Neural cell (in vitro differentiated cells): ENCODE results near the gene ADSS1. TPM values are rescaled to one million over a fixed set of nuclear protein-coding genes. Genes with fewer than 3 reads are reported as not detected.

Experiments used
- H2AFZ ChIP-seq: fragments of 200-600, 300-800 bp; sonication (generic), shearing (Covaris generic); 2 replicates; pipeline ENCODE4 v1.6.0; 2014; ENCODE audit warnings: low read depth, mild to moderate bottlenecking, antibody characterized with exemption, low read length, moderate library complexity
- H3F3A ChIP-seq: fragments of 200-600 bp; shearing (Covaris generic); 2 replicates; pipeline ENCODE4 v1.6.1; 2016; ENCODE audit warnings: mild to moderate bottlenecking, moderate library complexity, mixed read lengths, antibody characterized with exemption, low read length; ENCODE audit not compliant: insufficient read depth, poor library complexity, severe bottlenecking
- H3K27ac ChIP-seq: fragments of 200-600, 300-800 bp; sonication (generic), shearing (Covaris generic); 2 replicates; pipeline ENCODE4 v1.5.1; 2014; ENCODE audit warnings: mild to moderate bottlenecking, low read length, moderate library complexity
- H3K27me3 ChIP-seq: fragments of 300-800, 200-600 bp; sonication (generic), shearing (Covaris generic); 2 replicates; pipeline ENCODE4 v1.6.0; 2014; ENCODE audit warnings: mild to moderate bottlenecking, low read depth, low read length, moderate library complexity; ENCODE audit not compliant: insufficient read depth
- H3K36me3 ChIP-seq: fragments of 300-800, 200-600 bp; sonication (generic), shearing (Covaris generic); 2 replicates; pipeline ENCODE4 v1.5.1; 2014; ENCODE audit warnings: mild to moderate bottlenecking, antibody characterized with exemption, low read length, moderate library complexity; ENCODE audit not compliant: insufficient read depth
- H3K4me2 ChIP-seq: fragments of 300-800, 200-600 bp; sonication (generic), shearing (Covaris generic); 2 replicates; pipeline ENCODE4 v1.6.0; 2014; ENCODE audit warnings: mild to moderate bottlenecking, low read length
- H3K4me3 ChIP-seq: fragments of 300-800, 200-600 bp; sonication (generic), shearing (Covaris generic); 2 replicates; pipeline ENCODE4 v1.5.1; 2014; ENCODE audit warnings: mild to moderate bottlenecking, low read length, moderate library complexity
- H3K79me2 ChIP-seq: fragments of 200-600 bp; shearing (Covaris generic); replicated peaks from 2 replicates; pipeline ENCODE4 v1.6.0; 2014; ENCODE audit warnings: mild to moderate bottlenecking, low read length, moderate library complexity; ENCODE audit not compliant: insufficient read depth
- H3K9ac ChIP-seq: fragments of 300-800, 200-600 bp; sonication (generic), shearing (Covaris generic); 2 replicates; pipeline ENCODE4 v1.6.1; 2016; ENCODE audit warnings: mild to moderate bottlenecking, low read length, mixed read lengths
- H3K9me2 ChIP-seq: fragments of 200-600 bp; shearing (Covaris generic); 2 replicates; pipeline ENCODE4 v1.6.1; 2016; ENCODE audit warnings: mild to moderate bottlenecking, low read length, mixed read lengths; ENCODE audit not compliant: insufficient read depth
- H3K9me3 ChIP-seq: fragments of 200-600, 300-800 bp; sonication (generic), shearing (Covaris generic); 2 replicates; pipeline ENCODE4 v1.6.1; 2016; ENCODE audit warnings: mild to moderate bottlenecking, mixed run types, low read length, moderate library complexity, mixed read lengths
- H4K20me1 ChIP-seq: fragments of 200-600 bp; shearing (Covaris generic); 2 replicates; pipeline ENCODE4 v1.6.1; 2016; ENCODE audit warnings: mild to moderate bottlenecking, mixed run types; ENCODE audit not compliant: insufficient read depth
- EP300 ChIP-seq: fragments of 450-650 bp; conservative IDR thresholded peaks from 2 replicates; pipeline ENCODE4 v1.6.1; 2014; ENCODE audit warnings: antibody characterized with exemption, mild to moderate bottlenecking, moderate library complexity; ENCODE audit not compliant: poor library complexity, severe bottlenecking
- EZH2 ChIP-seq: fragments of 200-600, 300-800 bp; shearing (Covaris generic), sonication (generic); IDR thresholded peaks from 2 replicates; pipeline ENCODE4 v1.6.1; 2014; ENCODE audit warnings: antibody characterized with exemption, low read length, borderline replicate concordance, mild to moderate bottlenecking; ENCODE audit not compliant: insufficient read depth, poor library complexity, severe bottlenecking
- MXI1 ChIP-seq: fragments of 450-650 bp; conservative IDR thresholded peaks from 2 replicates; pipeline ENCODE4 v1.6.1; 2014; ENCODE audit warnings: antibody characterized with exemption, mild to moderate bottlenecking; ENCODE audit not compliant: poor library complexity, severe bottlenecking
- POLR2AphosphoS5 ChIP-seq: IDR thresholded peaks from 2 replicates; pipeline ENCODE4 v1.6.1; 2012
- RAD21 ChIP-seq: fragments of 450-650 bp; conservative IDR thresholded peaks from 2 replicates; pipeline ENCODE4 v1.6.1; 2014; ENCODE audit warnings: antibody characterized with exemption, mild to moderate bottlenecking, moderate library complexity
- REST ChIP-seq: IDR thresholded peaks from 2 replicates; pipeline ENCODE4 v1.6.1; 2012; ENCODE audit warnings: borderline replicate concordance
- SMC3 ChIP-seq: fragments of 450-650 bp; conservative IDR thresholded peaks from 2 replicates; pipeline ENCODE4 v1.6.1; 2014; ENCODE audit warnings: antibody characterized with exemption, mild to moderate bottlenecking, moderate library complexity; ENCODE audit not compliant: poor library complexity
- TAF1 ChIP-seq: IDR thresholded peaks from 2 replicates; pipeline ENCODE4 v1.6.1; 2012; ENCODE audit warnings: low read depth
- polyA plus RNA-seq: library from polyadenylated mRNA; depleted of rRNA; stranded (reverse); fragments of >200 nt; gene quantifications from 2 replicates; pipeline ENCODE4 v1.2.3, GENCODE V29; 2014
- TF ChIP-seq, protein P1 (sequence below): fragments of 450-650 bp; IDR thresholded peaks from 2 replicates; pipeline ENCODE4 v1.5.1; 2014; ENCODE audit warnings: antibody characterized with exemption, mild to moderate bottlenecking, moderate library complexity; ENCODE audit not compliant: poor library complexity, severe bottlenecking

The ADSS1 gene
- polyA plus RNA-seq, 1 donor from 2014 or later = 4.3 TPM

GRCh38 chr14:104697317-104697703 is 26.7 kb upstream of the ADSS1 start:
- TF ChIP-seq EZH2 = no peak
- no peak for TF ChIP-seq MXI1
- TF ChIP-seq RAD21 = no peak
- no peak for TF ChIP-seq EP300
- TF ChIP-seq POLR2AphosphoS5 = no peak
- TF ChIP-seq, protein P1, sequence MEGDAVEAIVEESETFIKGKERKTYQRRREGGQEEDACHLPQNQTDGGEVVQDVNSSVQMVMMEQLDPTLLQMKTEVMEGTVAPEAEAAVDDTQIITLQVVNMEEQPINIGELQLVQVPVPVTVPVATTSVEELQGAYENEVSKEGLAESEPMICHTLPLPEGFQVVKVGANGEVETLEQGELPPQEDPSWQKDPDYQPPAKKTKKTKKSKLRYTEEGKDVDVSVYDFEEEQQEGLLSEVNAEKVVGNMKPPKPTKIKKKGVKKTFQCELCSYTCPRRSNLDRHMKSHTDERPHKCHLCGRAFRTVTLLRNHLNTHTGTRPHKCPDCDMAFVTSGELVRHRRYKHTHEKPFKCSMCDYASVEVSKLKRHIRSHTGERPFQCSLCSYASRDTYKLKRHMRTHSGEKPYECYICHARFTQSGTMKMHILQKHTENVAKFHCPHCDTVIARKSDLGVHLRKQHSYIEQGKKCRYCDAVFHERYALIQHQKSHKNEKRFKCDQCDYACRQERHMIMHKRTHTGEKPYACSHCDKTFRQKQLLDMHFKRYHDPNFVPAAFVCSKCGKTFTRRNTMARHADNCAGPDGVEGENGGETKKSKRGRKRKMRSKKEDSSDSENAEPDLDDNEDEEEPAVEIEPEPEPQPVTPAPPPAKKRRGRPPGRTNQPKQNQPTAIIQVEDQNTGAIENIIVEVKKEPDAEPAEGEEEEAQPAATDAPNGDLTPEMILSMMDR = no peak
- TF ChIP-seq REST = no peak
- no peak for TF ChIP-seq TAF1
- no peak for TF ChIP-seq SMC3
- H3K79me2 ChIP-seq = no peaks in the 10 kb centered on the region
- H3K4me2 ChIP-seq = no peak overlapping the region
- H3F3A ChIP-seq = no peaks in the 10 kb centered on the region
- no peaks in the 10 kb centered on the region for H3K27me3 ChIP-seq
- H3K9me3 ChIP-seq = no peaks in the 10 kb centered on the region
- no peaks in the 10 kb centered on the region for H3K36me3 ChIP-seq
- no peak overlapping the region for H2AFZ ChIP-seq
- H3K9me2 ChIP-seq = no peaks in the 10 kb centered on the region
- H3K27ac ChIP-seq = no peak overlapping the region
- H3K9ac ChIP-seq = no peak overlapping the region
- no peaks in the 10 kb centered on the region for H4K20me1 ChIP-seq
- no peak overlapping the region for H3K4me3 ChIP-seq

DNA sequence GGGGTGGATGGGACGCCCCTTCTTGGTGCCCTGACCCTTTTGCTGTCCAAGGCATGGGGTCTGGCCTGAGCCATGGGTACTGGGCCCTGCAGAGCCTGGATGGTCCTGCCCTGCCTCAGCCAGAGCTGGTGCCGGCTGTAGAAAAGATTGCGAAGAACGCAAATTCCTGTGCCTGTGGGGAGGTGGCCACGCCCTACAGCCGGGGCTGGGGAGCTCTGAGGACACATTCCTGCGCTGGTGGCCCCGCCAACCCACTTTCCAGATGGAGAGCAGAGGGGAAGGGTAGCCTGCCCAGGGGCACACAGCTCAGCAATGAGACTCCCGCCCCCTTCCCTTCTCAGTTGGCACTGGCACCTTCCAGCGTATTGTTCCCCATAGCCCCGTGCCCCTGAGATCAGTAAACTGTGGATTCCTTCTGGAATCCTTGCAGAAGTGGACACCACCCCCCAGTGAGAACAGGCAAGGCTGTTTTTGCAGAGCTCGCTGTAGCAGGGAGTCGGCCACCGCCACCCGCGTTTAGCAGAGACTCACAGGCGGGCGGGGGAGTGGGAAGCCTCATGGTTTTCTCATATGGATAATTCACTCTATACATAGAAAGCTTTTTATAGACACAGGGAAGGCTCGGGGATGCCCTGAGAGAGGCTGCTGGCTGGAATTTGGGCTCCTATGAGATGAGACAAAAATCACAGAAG is 26.0 kb upstream of the ADSS1 start:
- Histone ChIP-seq H3K9me3 (no peaks in the 10 kb centered on the region), H3K79me2 (no peaks in the 10 kb centered on the region), H3K4me2 (no peak overlapping the region), H3K9ac (peak overlapping the region; percentile 5), H3K4me3 (no peak overlapping the region), H3K9me2 (no peaks in the 10 kb centered on the region), H3K27ac (no peak overlapping the region), H3F3A (no peaks in the 10 kb centered on the region), H3K27me3 (no peaks in the 10 kb centered on the region), H2AFZ (no peak overlapping the region), H3K36me3 (no peaks in the 10 kb centered on the region), H4K20me1 (no peaks in the 10 kb centered on the region)
- no peak for TF ChIP-seq POLR2AphosphoS5
- TF ChIP-seq REST = no peak
- no peak for TF ChIP-seq TAF1
- no peak for TF ChIP-seq EZH2
- no peak for TF ChIP-seq MXI1
- no peak for TF ChIP-seq EP300
- TF ChIP-seq, protein P1 = no peak
- TF ChIP-seq SMC3 = no peak
- TF ChIP-seq RAD21 = no peak
